GM12878 (cell line): ENCODE measurements around the gene ZNF526. TPM values are rescaled to one million over a fixed set of nuclear protein-coding genes. Genes with fewer than 3 reads are reported as not detected.

Source experiments
- ATF3 ChIP-seq: IDR thresholded peaks from 2 replicates; pipeline ENCODE4 v1.6.1; 2011; ENCODE audit warnings: low read depth, mild to moderate bottlenecking, low read length, moderate library complexity, borderline replicate concordance; ENCODE audit errors: extremely low read depth
- BMI1 ChIP-seq: fragments of 450-650 bp; IDR thresholded peaks from 2 replicates; pipeline ENCODE4 v1.6.1; 2016; ENCODE audit warnings: mild to moderate bottlenecking, moderate library complexity, borderline replicate concordance
- ELK1 ChIP-seq: IDR thresholded peaks from 2 replicates; pipeline ENCODE4 v1.6.1; 2012; ENCODE audit warnings: low read depth, low read length, improper control_type of control experiment
- ETV6 ChIP-seq, 2 experiments: fragments of 450-650 bp in 1 of 2; IDR thresholded peaks in 1 of 2; conservative IDR thresholded peaks in 1 of 2; 2 replicates each; pipeline ENCODE4 v1.6.1; 2014; ENCODE audit warnings: antibody characterized with exemption in 1 of 2, borderline replicate concordance in 1 of 2, low read depth in 1 of 2, mild to moderate bottlenecking in 1 of 2, moderate library complexity in 1 of 2
- FOXM1 ChIP-seq: IDR thresholded peaks from 2 replicates; pipeline ENCODE4 v1.6.1; 2012; ENCODE audit warnings: low read depth, mild to moderate bottlenecking, inconsistent platforms, low read length, moderate library complexity
- GATAD2B ChIP-seq: fragments of 450-650 bp; conservative IDR thresholded peaks from 2 replicates; pipeline ENCODE4 v1.6.1; 2017; ENCODE audit warnings: low read depth, mild to moderate bottlenecking, moderate library complexity
- IRF4 ChIP-seq: IDR thresholded peaks from 2 replicates; pipeline ENCODE4 v1.6.1; 2011; ENCODE audit warnings: low read depth, low read length
- NFIC ChIP-seq: IDR thresholded peaks from 2 replicates; pipeline ENCODE4 v1.6.1; 2012; ENCODE audit warnings: low read depth, mild to moderate bottlenecking, inconsistent platforms, low read length, moderate library complexity
- NR2C1 ChIP-seq: fragments of 450-650 bp; IDR thresholded peaks from 2 replicates; pipeline ENCODE4 v1.6.1; 2017; ENCODE audit warnings: antibody characterized with exemption, mild to moderate bottlenecking, moderate library complexity
- NR2C2 ChIP-seq: IDR thresholded peaks from 2 replicates; pipeline ENCODE4 v1.6.1; 2011; ENCODE audit warnings: borderline replicate concordance, low read depth; ENCODE audit not compliant: control insufficient read depth, insufficient read length
- SMAD5 ChIP-seq: IDR thresholded peaks from 2 replicates; pipeline ENCODE4 v1.6.1; 2016; ENCODE audit warnings: antibody characterized with exemption, low read depth
- STAT3 ChIP-seq: IDR thresholded peaks from 2 replicates; pipeline ENCODE4 v1.6.1; 2011; ENCODE audit warnings: low read depth, low read length, improper control_type of control experiment
- SUPT20H ChIP-seq: IDR thresholded peaks from 2 replicates; pipeline ENCODE4 v1.6.1; 2011; ENCODE audit warnings: low read depth, mild to moderate bottlenecking, low read length, moderate library complexity, borderline replicate concordance; ENCODE audit not compliant: control insufficient read depth
- USF2 ChIP-seq: IDR thresholded peaks from 2 replicates; pipeline ENCODE4 v1.6.1; 2011; ENCODE audit warnings: low read depth, low read length, improper control_type of control experiment, borderline replicate concordance
- YY1 ChIP-seq: IDR thresholded peaks from 2 replicates; pipeline ENCODE4 v1.6.1; 2011; ENCODE audit warnings: low read depth, mild to moderate bottlenecking, low read length
- ZNF217 ChIP-seq: fragments of 450-650 bp; IDR thresholded peaks from 2 replicates; pipeline ENCODE4 v1.6.1; 2017; ENCODE audit warnings: antibody characterized with exemption, mild to moderate bottlenecking
- polyA plus RNA-seq, 11 experiments: library from polyadenylated mRNA; depleted of rRNA in 4 of 11; unstranded in 6 of 11; stranded (reverse) in 5 of 11; fragments of >200 nt; fragmentation: Nextera tagmentation in 4 of 11; fragmentation: Illumina TruSeq in 1 of 11; extraction: Ambion mirVana in 4 of 11; extraction: Trizol in 1 of 11; gene quantifications; 1 replicate in 1 of 11; 2 replicates in 10 of 11; pipeline versions ENCODE4 v1.2.1 to v1.2.3, GENCODE V29; 2011 to 2016; ENCODE audit warnings: inconsistent platforms in 2 of 11, missing spikeins in 2 of 11, low read depth in 1 of 11
- total RNA-seq, 4 experiments: library from RNA; depleted of rRNA in 3 of 4; stranded (reverse); fragments of >200 nt in 3 of 4; fragmentation: Illumina TruSeq in 1 of 4; extraction: Trizol in 1 of 4; gene quantifications; 2 replicates each; pipeline versions ENCODE4 v1.2.1 to v1.2.3, GENCODE V29; 2013 to 2021
- TF ChIP-seq, protein P1 (sequence below): fragments of 450-650 bp; IDR thresholded peaks from 2 replicates; pipeline ENCODE4 v1.6.1; 2017; ENCODE audit warnings: mild to moderate bottlenecking
- TF ChIP-seq, protein P2 (sequence below): IDR thresholded peaks from 2 replicates; pipeline ENCODE4 v1.6.1; 2012; ENCODE audit warnings: low read length, inconsistent platforms
- TF ChIP-seq, protein P3 (sequence below): IDR thresholded peaks from 2 replicates; pipeline ENCODE4 v1.6.1; 2012; ENCODE audit warnings: low read depth, low read length, improper control_type of control experiment
- TF ChIP-seq, protein P4 (sequence below): fragments of 150-350 bp; IDR thresholded peaks from 2 replicates; pipeline ENCODE4 v1.6.1; 2014; ENCODE audit warnings: mild to moderate bottlenecking, low read depth, low read length

Gene ZNF526
- total and polyA plus RNA-seq, 10 of the 15 experiments (the other 5 are each of a cell fraction or from before 2014, with no cell fraction given), result 1.8 to 18.3 (median 5.5) TPM

GRCh38 chr19:42242512-42243409, 22.6 kb downstream of the ZNF526 start, which contains the start of gene GSK3A (continued):
- TF ChIP-seq, protein P1, sequence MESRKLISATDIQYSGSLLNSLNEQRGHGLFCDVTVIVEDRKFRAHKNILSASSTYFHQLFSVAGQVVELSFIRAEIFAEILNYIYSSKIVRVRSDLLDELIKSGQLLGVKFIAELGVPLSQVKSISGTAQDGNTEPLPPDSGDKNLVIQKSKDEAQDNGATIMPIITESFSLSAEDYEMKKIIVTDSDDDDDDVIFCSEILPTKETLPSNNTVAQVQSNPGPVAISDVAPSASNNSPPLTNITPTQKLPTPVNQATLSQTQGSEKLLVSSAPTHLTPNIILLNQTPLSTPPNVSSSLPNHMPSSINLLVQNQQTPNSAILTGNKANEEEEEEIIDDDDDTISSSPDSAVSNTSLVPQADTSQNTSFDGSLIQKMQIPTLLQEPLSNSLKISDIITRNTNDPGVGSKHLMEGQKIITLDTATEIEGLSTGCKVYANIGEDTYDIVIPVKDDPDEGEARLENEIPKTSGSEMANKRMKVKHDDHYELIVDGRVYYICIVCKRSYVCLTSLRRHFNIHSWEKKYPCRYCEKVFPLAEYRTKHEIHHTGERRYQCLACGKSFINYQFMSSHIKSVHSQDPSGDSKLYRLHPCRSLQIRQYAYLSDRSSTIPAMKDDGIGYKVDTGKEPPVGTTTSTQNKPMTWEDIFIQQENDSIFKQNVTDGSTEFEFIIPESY, result no peak
- no peak for TF ChIP-seq FOXM1
- no peak for TF ChIP-seq NFIC
- TF ChIP-seq NR2C1, result peak; percentile 87
- TF ChIP-seq ATF3, result peak; percentile 41; the same call in 1 of the 2 replicates
- 0 out of 2 replicates have a peak, but pooled peaks have one; percentile 50 for TF ChIP-seq ZNF217
- peak; percentile 42; the same call in 1 of the 2 replicates for TF ChIP-seq SMAD5
- no peak for TF ChIP-seq BMI1
- peak; percentile 60; the same call in 1 of the 2 replicates for TF ChIP-seq ELK1
- TF ChIP-seq GATAD2B, result no peak; the same call in 1 of the 2 replicates
- no peak for TF ChIP-seq IRF4
- TF ChIP-seq, protein P2, sequence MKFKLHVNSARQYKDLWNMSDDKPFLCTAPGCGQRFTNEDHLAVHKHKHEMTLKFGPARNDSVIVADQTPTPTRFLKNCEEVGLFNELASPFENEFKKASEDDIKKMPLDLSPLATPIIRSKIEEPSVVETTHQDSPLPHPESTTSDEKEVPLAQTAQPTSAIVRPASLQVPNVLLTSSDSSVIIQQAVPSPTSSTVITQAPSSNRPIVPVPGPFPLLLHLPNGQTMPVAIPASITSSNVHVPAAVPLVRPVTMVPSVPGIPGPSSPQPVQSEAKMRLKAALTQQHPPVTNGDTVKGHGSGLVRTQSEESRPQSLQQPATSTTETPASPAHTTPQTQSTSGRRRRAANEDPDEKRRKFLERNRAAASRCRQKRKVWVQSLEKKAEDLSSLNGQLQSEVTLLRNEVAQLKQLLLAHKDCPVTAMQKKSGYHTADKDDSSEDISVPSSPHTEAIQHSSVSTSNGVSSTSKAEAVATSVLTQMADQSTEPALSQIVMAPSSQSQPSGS, result no peak
- TF ChIP-seq STAT3, result no peak
- TF ChIP-seq, protein P3, sequence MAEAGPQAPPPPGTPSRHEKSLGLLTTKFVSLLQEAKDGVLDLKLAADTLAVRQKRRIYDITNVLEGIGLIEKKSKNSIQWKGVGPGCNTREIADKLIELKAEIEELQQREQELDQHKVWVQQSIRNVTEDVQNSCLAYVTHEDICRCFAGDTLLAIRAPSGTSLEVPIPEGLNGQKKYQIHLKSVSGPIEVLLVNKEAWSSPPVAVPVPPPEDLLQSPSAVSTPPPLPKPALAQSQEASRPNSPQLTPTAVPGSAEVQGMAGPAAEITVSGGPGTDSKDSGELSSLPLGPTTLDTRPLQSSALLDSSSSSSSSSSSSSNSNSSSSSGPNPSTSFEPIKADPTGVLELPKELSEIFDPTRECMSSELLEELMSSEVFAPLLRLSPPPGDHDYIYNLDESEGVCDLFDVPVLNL, result peak; percentile 61
- TF ChIP-seq USF2, result no peak; the same call in 1 of the 2 replicates
- TF ChIP-seq, protein P4, sequence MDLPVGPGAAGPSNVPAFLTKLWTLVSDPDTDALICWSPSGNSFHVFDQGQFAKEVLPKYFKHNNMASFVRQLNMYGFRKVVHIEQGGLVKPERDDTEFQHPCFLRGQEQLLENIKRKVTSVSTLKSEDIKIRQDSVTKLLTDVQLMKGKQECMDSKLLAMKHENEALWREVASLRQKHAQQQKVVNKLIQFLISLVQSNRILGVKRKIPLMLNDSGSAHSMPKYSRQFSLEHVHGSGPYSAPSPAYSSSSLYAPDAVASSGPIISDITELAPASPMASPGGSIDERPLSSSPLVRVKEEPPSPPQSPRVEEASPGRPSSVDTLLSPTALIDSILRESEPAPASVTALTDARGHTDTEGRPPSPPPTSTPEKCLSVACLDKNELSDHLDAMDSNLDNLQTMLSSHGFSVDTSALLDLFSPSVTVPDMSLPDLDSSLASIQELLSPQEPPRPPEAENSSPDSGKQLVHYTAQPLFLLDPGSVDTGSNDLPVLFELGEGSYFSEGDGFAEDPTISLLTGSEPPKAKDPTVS, result no peak; the same call in 1 of the 2 replicates
- TF ChIP-seq SUPT20H, result no peak
- TF ChIP-seq NR2C2, result no peak
- no peak for TF ChIP-seq ETV6 (conservative IDR thresholded peaks at IDR 0.05 in 1 of 2, IDR thresholded peaks at IDR 0.05 in 1 of 2; ENCODE audit: borderline replicate concordance in 1 of 2, low read depth in 1 of 2)
- peak; percentile 89 for TF ChIP-seq YY1
